ENCODE data around the gene ACTR8. TPM values are rescaled to one million over a fixed set of nuclear protein-coding genes. Genes with fewer than 3 reads are reported as not detected.

The ACTR8 gene
- total RNA-seq, 1 donor from 2014 or later = 22.8 TPM

DNA sequence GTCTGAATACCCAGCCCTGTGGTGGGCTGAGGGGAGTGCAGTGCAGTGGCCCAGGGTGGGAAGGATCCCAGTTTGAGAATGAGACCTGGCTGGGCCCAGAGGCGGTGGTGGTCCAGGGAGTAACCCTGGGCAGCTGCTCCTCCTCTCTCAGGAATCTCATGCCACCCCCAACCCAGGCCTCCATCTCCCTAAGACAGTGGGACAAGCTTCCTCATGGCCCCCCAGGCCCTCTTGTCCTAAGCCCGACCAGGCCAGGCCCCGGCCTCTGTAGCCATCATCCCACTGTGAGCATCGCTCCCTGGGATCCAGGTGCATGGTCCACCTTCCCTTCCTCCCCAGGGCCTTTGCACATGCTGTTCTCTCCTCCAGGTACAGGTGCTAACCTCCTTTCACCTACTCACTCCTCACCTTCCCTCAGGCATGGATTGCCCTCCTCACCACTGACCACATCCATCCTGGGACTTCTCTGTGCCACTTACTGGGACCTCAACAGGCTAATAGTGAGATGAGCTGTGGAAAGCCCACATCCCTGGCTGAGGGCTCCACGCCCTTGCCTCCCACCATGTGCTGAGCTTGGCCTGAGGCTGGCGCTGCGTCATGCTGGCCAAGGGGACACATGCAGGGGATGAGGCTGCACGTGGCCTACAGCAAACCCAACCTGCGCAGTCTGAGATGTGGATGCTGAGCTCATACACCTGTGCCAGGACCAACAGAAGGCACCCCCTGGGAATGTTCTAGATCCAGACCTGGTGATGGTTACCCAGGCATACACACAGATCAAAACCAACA is 45.7 kb downstream of the ACTR8 start:
- no peak for DNase-seq
- Histone ChIP-seq H3K4me1 (no peaks in the 10 kb centered on the region), H3K27me3 (no peaks in the 10 kb centered on the region), H3K27ac (no peak overlapping the region), H3K4me3 (no peak overlapping the region), H3K36me3 (no peaks in the 10 kb centered on the region), H3K9me3 (no peaks in the 10 kb centered on the region)
- intact Hi-C loops (cut with DNase I) = no loop called here
- no peak for TF ChIP-seq CTCF (IDR thresholded peaks at IDR 0.05)
- no peak for ATAC-seq

DNA sequence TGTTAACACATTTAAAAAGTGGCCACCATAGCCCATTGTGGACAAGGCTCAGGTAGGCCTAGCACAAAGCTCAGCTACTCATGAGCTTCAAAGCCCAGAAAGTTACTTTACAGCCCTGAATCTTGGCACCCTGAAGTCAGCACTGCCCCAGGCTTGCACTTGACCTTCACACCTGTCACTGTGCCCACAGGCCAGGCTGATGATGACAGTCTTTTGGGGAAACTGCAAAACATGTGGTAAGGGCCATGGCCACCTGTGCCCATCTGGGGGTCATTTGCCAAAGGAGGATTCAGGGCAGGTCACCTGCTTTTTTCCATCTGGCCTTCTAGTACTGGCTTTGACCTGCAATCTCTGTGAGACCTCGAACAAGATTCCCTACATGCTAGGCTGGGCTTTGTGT is 46.7 kb downstream of the ACTR8 start:
- Histone ChIP-seq H3K27me3 (no peaks in the 10 kb centered on the region), H3K4me3 (no peak overlapping the region), H3K27ac (no peak overlapping the region), H3K4me1 (no peaks in the 10 kb centered on the region), H3K9me3 (no peaks in the 10 kb centered on the region), H3K36me3 (no peaks in the 10 kb centered on the region)
- no peak for ATAC-seq
- TF ChIP-seq CTCF (IDR thresholded peaks at IDR 0.05) = no peak
- DNase-seq = no peak
- intact Hi-C loops (cut with DNase I) = no loop called here

DNA sequence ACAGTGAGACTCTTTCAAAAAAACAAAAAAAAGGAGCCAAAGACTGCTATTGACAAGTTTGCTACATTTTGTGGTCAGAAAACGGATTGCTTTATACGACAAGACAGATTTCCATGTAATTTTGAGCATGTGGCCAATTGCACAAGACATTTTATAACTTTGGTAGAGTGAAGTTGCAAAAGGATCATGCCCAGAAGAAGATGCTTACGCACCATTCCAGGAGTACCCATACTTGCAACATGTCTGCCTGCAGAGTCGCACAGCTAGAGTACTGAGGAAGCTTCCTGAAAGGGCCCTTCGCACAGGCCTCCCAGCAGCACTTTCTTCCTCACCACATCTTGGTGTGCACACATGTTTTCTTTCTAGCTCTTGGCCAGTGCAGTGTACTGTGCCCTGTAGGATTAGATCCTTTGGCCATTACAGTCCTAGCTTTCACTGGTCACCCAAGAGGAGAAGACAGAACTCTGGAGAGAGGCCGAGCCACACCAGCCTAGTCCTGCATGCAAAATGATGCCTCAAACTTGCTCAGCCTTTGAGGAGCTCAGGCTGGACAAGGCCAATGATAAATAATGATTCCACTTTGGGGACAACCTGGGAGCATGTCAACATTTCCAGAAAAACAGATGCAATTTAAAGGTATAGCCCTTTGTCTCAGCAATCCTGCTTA is 47.4 kb downstream of the ACTR8 start:
- TF ChIP-seq CTCF (IDR thresholded peaks at IDR 0.05) = no peak
- no peaks in the 10 kb centered on the region for H3K9me3 ChIP-seq
- no peaks in the 10 kb centered on the region for H3K36me3 ChIP-seq
- H3K4me3 ChIP-seq = no peak overlapping the region
- no peak overlapping the region for H3K27ac ChIP-seq
- ATAC-seq = peak; percentile 68
- no peaks in the 10 kb centered on the region for H3K4me1 ChIP-seq
- intact Hi-C loops (cut with DNase I) = no loop called here
- DNase-seq = no peak
- H3K27me3 ChIP-seq = no peaks in the 10 kb centered on the region

DNA sequence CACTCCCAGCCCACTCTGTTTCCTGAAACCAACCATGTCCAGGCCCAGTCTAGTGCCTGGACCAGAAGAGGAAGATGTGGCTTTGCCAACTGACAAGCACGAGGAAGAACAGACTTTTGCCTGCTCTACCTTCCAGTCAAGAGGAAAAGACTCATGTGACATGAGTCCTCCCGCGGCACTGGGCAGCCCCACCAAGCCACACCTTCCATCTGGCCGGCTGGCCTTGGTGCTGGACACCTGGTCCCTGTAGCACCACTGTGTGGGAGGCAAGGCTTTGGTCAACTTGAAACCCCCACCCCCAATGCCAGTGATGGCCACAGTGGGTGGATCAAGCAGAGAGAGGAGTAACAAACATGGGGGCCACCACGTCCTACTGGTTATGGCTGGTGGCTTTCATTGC is 48.3 kb downstream of the ACTR8 start:
- intact Hi-C loops (cut with DNase I) = no loop called here

DNA sequence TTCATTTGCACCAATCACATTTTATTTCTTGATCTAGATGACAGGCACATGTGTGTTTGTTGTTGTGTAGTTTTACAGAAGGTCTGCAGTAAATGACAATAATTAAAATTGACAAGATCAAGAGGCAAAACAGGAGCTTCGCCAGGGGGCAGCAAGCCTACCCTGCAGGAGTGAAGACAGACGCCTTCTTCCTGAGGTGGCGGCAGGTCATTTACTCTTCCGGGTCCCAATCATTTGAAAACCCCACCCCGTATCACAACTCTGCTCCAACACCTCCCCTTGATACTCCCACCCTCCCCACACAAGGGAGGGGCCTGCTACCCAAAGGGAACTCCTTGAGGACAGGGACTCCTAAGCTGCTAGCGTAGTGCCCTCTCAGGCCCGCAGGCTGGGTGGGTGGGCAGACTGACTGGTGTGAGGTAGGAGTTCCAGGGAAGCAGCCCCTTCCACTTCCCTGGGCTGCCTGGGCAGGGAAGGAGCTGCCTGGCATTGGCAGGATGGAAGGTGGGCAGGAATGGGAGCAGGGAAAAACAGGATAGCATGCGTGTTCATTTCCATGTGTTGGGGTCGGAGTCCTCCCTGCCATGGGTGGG is 48.8 kb downstream of the ACTR8 start:
- intact Hi-C loops (cut with DNase I) = no loop called here
- DNase-seq = no peak
- TF ChIP-seq CTCF (IDR thresholded peaks at IDR 0.05) = no peak
- no peak for ATAC-seq
- no peaks in the 10 kb centered on the region for H3K27me3 ChIP-seq
- H3K4me3 ChIP-seq = no peak overlapping the region
- no peaks in the 10 kb centered on the region for H3K9me3 ChIP-seq
- no peak overlapping the region for H3K27ac ChIP-seq
- H3K4me1 ChIP-seq = no peaks in the 10 kb centered on the region
- H3K36me3 ChIP-seq = no peaks in the 10 kb centered on the region

More for the DNA sequence above, 48.3 kb downstream of the ACTR8 start:
- Histone ChIP-seq H3K9me3 (no peaks in the 10 kb centered on the region), H3K36me3 (no peaks in the 10 kb centered on the region), H3K4me1 (no peaks in the 10 kb centered on the region), H3K27me3 (no peaks in the 10 kb centered on the region), H3K4me3 (no peak overlapping the region), H3K27ac (no peak overlapping the region)
- no peak for TF ChIP-seq CTCF (IDR thresholded peaks at IDR 0.05)
- peak; percentile 72 for ATAC-seq
- no peak for DNase-seq
